Fibroblast of pulmonary artery (primary cell): Measurements from ENCODE around the gene SPOCK1.

ENCODE experiments used
- DNase-seq: peaks from one replicate; pipeline ENCODE4 v3.0.0-alpha.2; 2010; ENCODE audit warnings: low read depth
- H3K4me3 ChIP-seq: replicated peaks from 2 replicates; pipeline ENCODE4 v1.5.1; 2011; ENCODE audit warnings: low read depth, mild to moderate bottlenecking, control low read depth, low read length, moderate library complexity
- TF ChIP-seq, protein P1 (sequence below): IDR thresholded peaks from 2 replicates; pipeline ENCODE4 v1.5.1; 2011; ENCODE audit warnings: mild to moderate bottlenecking, control low read depth, low read length, inconsistent platforms; ENCODE audit errors: missing control alignments

SPOCK1 gene

DNA sequence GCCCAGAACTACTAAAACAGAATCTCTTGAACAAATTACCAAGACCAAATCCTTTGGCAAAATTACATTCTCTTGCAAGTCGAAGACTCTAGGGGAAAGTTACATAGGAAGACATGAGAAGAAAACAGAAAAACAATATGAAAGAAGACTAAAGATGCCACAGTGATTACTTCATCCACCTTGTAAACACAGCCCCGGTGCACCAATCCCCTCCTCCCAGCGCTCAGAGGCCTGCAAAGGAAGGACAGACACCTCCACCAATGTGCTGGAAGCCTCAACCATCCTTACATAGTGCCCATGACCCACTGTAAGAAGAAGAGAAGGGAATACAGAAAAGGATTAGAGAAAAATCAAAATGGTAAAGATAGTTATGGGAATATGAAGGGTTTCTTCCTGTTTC, 218.5 kb downstream of the SPOCK1 start:
- no peak overlapping the region for H3K4me3 ChIP-seq
- TF ChIP-seq, protein P1, sequence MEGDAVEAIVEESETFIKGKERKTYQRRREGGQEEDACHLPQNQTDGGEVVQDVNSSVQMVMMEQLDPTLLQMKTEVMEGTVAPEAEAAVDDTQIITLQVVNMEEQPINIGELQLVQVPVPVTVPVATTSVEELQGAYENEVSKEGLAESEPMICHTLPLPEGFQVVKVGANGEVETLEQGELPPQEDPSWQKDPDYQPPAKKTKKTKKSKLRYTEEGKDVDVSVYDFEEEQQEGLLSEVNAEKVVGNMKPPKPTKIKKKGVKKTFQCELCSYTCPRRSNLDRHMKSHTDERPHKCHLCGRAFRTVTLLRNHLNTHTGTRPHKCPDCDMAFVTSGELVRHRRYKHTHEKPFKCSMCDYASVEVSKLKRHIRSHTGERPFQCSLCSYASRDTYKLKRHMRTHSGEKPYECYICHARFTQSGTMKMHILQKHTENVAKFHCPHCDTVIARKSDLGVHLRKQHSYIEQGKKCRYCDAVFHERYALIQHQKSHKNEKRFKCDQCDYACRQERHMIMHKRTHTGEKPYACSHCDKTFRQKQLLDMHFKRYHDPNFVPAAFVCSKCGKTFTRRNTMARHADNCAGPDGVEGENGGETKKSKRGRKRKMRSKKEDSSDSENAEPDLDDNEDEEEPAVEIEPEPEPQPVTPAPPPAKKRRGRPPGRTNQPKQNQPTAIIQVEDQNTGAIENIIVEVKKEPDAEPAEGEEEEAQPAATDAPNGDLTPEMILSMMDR = no peak
- no peak for DNase-seq

DNA sequence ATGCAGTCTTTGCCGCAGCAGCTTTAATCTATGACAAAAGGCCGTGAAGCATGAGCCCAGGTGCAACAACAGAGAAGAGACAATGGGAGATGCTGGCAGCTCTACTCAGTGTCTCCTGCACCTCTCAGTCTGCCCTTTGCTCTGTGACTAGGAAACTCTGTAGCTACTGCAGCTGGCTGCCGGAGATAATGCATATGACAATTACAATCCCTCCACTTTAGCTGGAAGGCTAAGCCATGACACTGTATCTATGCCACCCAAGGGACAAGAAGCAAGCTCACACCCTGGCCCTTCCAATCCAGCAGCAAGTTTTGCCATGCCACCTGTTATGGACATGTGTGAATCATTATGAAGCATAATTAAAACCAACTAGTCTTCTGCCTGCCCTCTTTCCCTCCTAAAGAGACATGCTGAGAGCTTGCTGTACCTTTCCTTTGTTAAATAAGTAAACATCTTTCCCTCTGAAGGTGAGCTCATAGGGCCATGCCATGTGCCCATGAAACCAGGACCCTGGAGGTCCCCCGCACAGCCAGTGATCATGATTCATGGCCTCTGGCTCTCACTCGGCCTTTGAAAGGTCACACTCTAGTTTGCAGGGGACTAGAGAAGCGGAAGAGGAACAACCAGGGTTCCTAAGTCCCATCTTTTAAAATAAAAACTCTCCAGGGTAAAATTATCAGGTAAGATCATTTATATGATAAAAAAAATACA, 219.4 kb downstream of the SPOCK1 start:
- no peak overlapping the region for H3K4me3 ChIP-seq
- DNase-seq = no peak
- TF ChIP-seq, protein P1 = no peak

DNA sequence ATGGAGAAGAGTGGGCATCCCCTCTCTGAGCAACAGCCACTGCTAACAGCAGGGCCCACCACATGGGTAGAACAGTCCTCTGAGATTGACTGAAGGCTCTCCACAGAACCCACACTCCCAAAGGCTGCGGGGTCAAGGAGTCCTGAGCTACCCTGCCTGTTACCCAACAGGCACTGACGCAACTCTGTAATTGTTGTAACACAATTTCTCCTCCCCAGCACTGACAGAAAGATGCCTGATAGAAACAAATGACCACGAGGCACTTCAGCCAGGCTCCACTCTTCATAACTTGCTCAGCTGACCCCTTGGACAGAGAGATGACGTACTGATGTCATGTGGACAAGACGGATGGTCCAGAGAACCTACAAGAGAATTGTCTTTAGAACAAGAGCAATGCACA, 220.7 kb downstream of the SPOCK1 start:
- TF ChIP-seq, protein P1 = no peak
- no peak overlapping the region for H3K4me3 ChIP-seq
- DNase-seq = peak; percentile 11

DNA sequence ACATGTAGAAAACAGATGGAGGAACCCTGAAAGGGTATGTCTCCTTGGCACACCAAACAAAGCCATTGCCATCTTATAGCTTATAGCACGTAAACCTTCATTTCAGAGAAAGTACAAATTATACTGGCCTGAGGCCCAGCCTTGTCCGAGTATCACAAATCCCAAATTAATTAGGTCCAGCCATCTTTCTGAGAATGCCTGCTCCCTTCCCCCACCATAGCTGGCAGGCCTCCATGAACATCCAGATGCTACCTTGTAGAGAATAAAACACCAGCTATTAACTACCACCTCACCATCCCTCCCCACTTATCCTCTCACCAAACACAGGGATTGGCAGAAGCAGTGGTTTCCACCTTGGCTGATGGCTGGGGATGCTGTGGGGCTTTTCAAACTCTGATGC, 224.0 kb downstream of the SPOCK1 start:
- DNase-seq = no peak
- TF ChIP-seq, protein P1 = no peak
- H3K4me3 ChIP-seq = no peak overlapping the region

DNA sequence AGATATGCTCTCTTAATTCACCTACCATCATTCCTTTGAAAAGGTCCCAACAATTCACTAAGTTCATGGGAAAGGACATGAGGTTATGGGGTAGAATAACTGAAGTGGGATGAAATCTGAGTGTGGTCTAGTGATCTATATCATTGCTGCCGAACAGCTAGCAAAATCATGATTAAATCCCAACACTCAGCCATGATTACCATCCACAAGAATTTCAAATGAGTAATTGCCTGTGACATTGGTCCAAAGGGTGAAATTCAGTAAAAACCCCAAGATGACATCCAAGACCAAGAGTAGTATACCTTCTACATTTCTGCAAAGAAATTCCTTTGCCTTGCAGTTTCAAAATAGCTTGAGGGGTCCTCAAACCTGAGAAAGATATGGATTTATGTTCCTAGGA, 225.6 kb downstream of the SPOCK1 start:
- TF ChIP-seq, protein P1 = no peak
- H3K4me3 ChIP-seq = no peak overlapping the region
- no peak for DNase-seq

DNA sequence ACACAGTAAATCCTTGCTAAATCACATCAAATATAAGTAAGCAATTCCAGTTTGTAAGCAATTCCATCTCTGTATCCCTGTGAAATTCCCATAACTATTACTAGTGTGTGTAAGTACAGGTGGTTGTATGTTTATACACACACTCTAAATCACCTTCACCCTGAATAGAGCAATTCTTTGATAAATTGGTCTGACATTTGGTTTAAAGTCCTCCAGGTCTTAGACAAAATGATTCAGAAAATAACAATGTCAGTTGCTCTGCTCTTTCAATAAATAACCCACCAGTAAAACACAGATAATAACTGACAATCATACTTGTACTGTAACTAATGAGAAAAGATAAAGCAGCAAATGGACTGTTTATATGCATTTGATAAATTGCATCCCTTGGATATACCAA, 226.3 kb downstream of the SPOCK1 start:
- no peak overlapping the region for H3K4me3 ChIP-seq
- TF ChIP-seq, protein P1 = no peak
- DNase-seq = no peak

DNA sequence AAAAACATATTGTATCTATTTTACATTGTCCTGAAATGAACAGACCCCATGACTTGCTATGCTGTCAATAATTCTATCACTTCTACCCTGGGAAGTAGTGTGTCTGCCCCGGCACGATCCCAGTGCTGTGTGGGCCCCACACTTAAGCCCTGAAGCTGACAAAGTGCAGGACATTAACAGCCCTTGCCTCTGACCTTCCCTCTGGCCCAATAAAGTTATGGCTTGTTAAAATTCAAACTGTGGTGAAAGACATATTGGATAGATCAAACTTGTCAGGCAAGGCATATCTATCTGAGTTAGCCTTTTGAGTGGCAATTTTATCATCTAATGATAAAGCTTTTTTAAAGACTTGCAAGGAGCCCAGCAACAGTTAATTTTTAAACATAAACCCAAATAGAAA, 229.2 kb downstream of the SPOCK1 start:
- TF ChIP-seq, protein P1 = no peak
- DNase-seq = no peak
- H3K4me3 ChIP-seq = no peak overlapping the region
